GM12892 (cell line): ENCODE measurements around the gene SIX6.

Experiments used
- POLR2A ChIP-seq: IDR thresholded peaks from 2 replicates; pipeline ENCODE4 v1.6.1; 2011; ENCODE audit warnings: low read depth, low read length, control low read depth
- POLR2AphosphoS5 ChIP-seq: IDR thresholded peaks from 2 replicates; pipeline ENCODE4 v1.6.1; 2011; ENCODE audit warnings: low read depth, low read length, control low read depth

DNA sequence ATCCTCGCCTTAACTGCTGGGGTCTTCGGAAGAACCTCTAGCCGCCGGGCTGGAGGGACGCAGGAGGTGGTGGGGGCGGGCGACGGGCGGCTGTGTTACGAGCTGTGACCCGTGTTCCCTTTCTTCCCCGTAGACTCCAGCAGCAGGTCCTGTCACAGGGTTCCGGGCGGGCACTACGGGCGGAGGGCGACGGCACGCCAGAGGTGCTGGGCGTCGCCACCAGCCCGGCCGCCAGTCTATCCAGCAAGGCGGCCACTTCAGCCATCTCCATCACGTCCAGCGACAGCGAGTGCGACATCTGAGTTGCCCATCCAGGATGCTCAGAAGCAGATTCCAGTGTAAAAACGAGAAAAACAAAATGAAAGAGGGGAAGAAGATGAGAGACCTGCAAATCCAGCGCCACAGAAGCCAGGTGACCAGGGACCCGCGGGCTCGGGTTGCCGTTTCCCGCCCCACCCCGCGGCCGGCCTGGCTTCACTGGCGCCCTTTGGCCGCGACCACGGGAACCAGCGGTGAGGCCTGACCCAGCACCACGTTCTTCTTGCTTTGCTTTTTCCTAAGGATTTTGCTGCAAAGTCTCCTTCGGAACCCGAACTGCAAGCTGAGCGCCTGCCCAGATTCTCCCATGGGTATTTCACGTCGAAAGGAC, 2.1 kb downstream of the SIX6 start:
- no peak for TF ChIP-seq POLR2AphosphoS5
- no peak for TF ChIP-seq POLR2A
